ENCODE measurements around the gene NEK7.

The NEK7 gene

GRCh38 chr1:198364471-198364870 is 207.7 kb downstream of the NEK7 start:
- no peak for DNase-seq

- DNase-seq = no peak
These were observed 210.5 kb downstream of the NEK7 start for GRCh38 chr1:198367296-198367695.

- no peak for DNase-seq
These were observed 214.2 kb downstream of the NEK7 start for GRCh38 chr1:198370996-198371395.
